ENCODE data around the gene C2orf78. TPM values are rescaled to one million over a fixed set of nuclear protein-coding genes. Genes with fewer than 3 reads are reported as not detected.

Gene C2orf78
- total RNA-seq, 1 experiment from 2014 or later: 0.39 TPM

GRCh38 chr2:73850009-73850408 lies 66.0 kb downstream of the C2orf78 start (continued):
- TF ChIP-seq, protein P1, sequence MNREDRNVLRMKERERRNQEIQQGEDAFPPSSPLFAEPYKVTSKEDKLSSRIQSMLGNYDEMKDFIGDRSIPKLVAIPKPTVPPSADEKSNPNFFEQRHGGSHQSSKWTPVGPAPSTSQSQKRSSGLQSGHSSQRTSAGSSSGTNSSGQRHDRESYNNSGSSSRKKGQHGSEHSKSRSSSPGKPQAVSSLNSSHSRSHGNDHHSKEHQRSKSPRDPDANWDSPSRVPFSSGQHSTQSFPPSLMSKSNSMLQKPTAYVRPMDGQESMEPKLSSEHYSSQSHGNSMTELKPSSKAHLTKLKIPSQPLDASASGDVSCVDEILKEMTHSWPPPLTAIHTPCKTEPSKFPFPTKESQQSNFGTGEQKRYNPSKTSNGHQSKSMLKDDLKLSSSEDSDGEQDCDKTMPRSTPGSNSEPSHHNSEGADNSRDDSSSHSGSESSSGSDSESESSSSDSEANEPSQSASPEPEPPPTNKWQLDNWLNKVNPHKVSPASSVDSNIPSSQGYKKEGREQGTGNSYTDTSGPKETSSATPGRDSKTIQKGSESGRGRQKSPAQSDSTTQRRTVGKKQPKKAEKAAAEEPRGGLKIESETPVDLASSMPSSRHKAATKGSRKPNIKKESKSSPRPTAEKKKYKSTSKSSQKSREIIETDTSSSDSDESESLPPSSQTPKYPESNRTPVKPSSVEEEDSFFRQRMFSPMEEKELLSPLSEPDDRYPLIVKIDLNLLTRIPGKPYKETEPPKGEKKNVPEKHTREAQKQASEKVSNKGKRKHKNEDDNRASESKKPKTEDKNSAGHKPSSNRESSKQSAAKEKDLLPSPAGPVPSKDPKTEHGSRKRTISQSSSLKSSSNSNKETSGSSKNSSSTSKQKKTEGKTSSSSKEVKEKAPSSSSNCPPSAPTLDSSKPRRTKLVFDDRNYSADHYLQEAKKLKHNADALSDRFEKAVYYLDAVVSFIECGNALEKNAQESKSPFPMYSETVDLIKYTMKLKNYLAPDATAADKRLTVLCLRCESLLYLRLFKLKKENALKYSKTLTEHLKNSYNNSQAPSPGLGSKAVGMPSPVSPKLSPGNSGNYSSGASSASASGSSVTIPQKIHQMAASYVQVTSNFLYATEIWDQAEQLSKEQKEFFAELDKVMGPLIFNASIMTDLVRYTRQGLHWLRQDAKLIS (CRISPR knock-in tag; IDR thresholded peaks at IDR 0.05; ENCODE audit: borderline replicate concordance): no peak
- TF ChIP-seq USF2 (CRISPR knock-in tag; IDR thresholded peaks at IDR 0.05): no peak
- no peak for TF ChIP-seq CBFB (CRISPR knock-in tag; IDR thresholded peaks at IDR 0.05; ENCODE audit: low read depth)
- TF ChIP-seq SP1 (CRISPR knock-in tag; conservative IDR thresholded peaks at IDR 0.05): no peak

- Mint-ChIP-seq H3K36me3 (peaks cover 53% of the 10 kb centered on the region), H3K27me3 (ENCODE audit: low read depth) (no peaks in the 10 kb centered on the region), H3K4me1 (no peaks in the 10 kb centered on the region), H3K9me3 (no peaks in the 10 kb centered on the region), H3K4me3 (no peak overlapping the region), H3K27ac (no peak overlapping the region)
- DNase-seq (ENCODE audit: low spot score): peak; percentile 18
- POLR2A ChIA-PET: no interaction called here
- peak; percentile 86 for ATAC-seq
- no peak for TF ChIP-seq CTCF (IDR thresholded peaks at IDR 0.05)
- TF ChIP-seq E2F4 (CRISPR knock-in tag; IDR thresholded peaks at IDR 0.05; ENCODE audit: borderline replicate concordance, low read depth): no peak
- no peak for TF ChIP-seq ESRRA (CRISPR knock-in tag; IDR thresholded peaks at IDR 0.05; ENCODE audit: borderline replicate concordance)
- TF ChIP-seq NFE2L1 (CRISPR knock-in tag; IDR thresholded peaks at IDR 0.05): no peak
- TF ChIP-seq, protein P2, sequence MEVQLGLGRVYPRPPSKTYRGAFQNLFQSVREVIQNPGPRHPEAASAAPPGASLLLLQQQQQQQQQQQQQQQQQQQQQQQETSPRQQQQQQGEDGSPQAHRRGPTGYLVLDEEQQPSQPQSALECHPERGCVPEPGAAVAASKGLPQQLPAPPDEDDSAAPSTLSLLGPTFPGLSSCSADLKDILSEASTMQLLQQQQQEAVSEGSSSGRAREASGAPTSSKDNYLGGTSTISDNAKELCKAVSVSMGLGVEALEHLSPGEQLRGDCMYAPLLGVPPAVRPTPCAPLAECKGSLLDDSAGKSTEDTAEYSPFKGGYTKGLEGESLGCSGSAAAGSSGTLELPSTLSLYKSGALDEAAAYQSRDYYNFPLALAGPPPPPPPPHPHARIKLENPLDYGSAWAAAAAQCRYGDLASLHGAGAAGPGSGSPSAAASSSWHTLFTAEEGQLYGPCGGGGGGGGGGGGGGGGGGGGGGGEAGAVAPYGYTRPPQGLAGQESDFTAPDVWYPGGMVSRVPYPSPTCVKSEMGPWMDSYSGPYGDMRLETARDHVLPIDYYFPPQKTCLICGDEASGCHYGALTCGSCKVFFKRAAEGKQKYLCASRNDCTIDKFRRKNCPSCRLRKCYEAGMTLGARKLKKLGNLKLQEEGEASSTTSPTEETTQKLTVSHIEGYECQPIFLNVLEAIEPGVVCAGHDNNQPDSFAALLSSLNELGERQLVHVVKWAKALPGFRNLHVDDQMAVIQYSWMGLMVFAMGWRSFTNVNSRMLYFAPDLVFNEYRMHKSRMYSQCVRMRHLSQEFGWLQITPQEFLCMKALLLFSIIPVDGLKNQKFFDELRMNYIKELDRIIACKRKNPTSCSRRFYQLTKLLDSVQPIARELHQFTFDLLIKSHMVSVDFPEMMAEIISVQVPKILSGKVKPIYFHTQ (CRISPR knock-in tag; IDR thresholded peaks at IDR 0.05): no peak
- no peak for TF ChIP-seq ZNF671 (CRISPR knock-in tag; IDR thresholded peaks at IDR 0.05)
- TF ChIP-seq, protein P3, sequence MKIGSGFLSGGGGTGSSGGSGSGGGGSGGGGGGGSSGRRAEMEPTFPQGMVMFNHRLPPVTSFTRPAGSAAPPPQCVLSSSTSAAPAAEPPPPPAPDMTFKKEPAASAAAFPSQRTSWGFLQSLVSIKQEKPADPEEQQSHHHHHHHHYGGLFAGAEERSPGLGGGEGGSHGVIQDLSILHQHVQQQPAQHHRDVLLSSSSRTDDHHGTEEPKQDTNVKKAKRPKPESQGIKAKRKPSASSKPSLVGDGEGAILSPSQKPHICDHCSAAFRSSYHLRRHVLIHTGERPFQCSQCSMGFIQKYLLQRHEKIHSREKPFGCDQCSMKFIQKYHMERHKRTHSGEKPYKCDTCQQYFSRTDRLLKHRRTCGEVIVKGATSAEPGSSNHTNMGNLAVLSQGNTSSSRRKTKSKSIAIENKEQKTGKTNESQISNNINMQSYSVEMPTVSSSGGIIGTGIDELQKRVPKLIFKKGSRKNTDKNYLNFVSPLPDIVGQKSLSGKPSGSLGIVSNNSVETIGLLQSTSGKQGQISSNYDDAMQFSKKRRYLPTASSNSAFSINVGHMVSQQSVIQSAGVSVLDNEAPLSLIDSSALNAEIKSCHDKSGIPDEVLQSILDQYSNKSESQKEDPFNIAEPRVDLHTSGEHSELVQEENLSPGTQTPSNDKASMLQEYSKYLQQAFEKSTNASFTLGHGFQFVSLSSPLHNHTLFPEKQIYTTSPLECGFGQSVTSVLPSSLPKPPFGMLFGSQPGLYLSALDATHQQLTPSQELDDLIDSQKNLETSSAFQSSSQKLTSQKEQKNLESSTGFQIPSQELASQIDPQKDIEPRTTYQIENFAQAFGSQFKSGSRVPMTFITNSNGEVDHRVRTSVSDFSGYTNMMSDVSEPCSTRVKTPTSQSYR (CRISPR knock-in tag; IDR thresholded peaks at IDR 0.05): no peak
- TF ChIP-seq ZNF121 (CRISPR knock-in tag; IDR thresholded peaks at IDR 0.05): no peak
- no peak for TF ChIP-seq GRHL2 (CRISPR knock-in tag; IDR thresholded peaks at IDR 0.05; ENCODE audit: insufficient replicate concordance, severe bottlenecking)
- no peak for TF ChIP-seq TCF7 (CRISPR knock-in tag; IDR thresholded peaks at IDR 0.05; ENCODE audit: low read depth)
- TF ChIP-seq IRF1 (CRISPR knock-in tag; IDR thresholded peaks at IDR 0.05): no peak
- no peak for TF ChIP-seq SP1 (CRISPR knock-in tag; conservative IDR thresholded peaks at IDR 0.05)
- no peak for TF ChIP-seq E2F5 (CRISPR knock-in tag; IDR thresholded peaks at IDR 0.05)
- CTCF ChIA-PET: interaction anchor here (0.5 to 1.2 kb wide), 5 partner anchors 12 to 528 kb away, joined by 3 to 5 read pairs (median 3); no protein-coding TSS in a partner anchor
These were observed 67.3 kb downstream of the C2orf78 start for GRCh38 chr2:73851274-73851673.
